ES-I3 (cell line): Measurements from ENCODE around the gene USF2.
"Not testable (repeated sequence)": the region's sequence is repeated elsewhere in the genome, so short reads cannot be mapped to it uniquely, and the experiment has no call there.

Source experiments
- H3K36me3 ChIP-seq: 2 replicates; pipeline ENCODE4 v1.6.1; 2013; ENCODE audit warnings: mild to moderate bottlenecking, low read length, control low read depth, moderate library complexity; ENCODE audit not compliant: insufficient read depth
- H3K4me1 ChIP-seq: 2 replicates; pipeline ENCODE4 v1.6.1; 2013; ENCODE audit warnings: mild to moderate bottlenecking, control low read depth, low read length; ENCODE audit not compliant: insufficient read depth
- H3K9ac ChIP-seq: 2 replicates; pipeline ENCODE4 v1.6.1; 2013; ENCODE audit warnings: low read depth, mild to moderate bottlenecking, low read length, moderate library complexity
- H3K9me3 ChIP-seq: 2 replicates; pipeline ENCODE4 v1.6.1; 2013; ENCODE audit warnings: mild to moderate bottlenecking, low read length, moderate library complexity; ENCODE audit not compliant: control insufficient read depth, insufficient read depth

The USF2 gene

GRCh38 chr19:35279374-35279773, 10.6 kb downstream of the USF2 start:
- no peak overlapping the region for H3K9ac ChIP-seq
- H3K4me1 ChIP-seq = no peaks in the 10 kb centered on the region
- H3K9me3 ChIP-seq = no peaks in the 10 kb centered on the region
- peaks cover 3% of the 10 kb centered on the region; the same call in 1 of the 2 replicates for H3K36me3 ChIP-seq

DNA sequence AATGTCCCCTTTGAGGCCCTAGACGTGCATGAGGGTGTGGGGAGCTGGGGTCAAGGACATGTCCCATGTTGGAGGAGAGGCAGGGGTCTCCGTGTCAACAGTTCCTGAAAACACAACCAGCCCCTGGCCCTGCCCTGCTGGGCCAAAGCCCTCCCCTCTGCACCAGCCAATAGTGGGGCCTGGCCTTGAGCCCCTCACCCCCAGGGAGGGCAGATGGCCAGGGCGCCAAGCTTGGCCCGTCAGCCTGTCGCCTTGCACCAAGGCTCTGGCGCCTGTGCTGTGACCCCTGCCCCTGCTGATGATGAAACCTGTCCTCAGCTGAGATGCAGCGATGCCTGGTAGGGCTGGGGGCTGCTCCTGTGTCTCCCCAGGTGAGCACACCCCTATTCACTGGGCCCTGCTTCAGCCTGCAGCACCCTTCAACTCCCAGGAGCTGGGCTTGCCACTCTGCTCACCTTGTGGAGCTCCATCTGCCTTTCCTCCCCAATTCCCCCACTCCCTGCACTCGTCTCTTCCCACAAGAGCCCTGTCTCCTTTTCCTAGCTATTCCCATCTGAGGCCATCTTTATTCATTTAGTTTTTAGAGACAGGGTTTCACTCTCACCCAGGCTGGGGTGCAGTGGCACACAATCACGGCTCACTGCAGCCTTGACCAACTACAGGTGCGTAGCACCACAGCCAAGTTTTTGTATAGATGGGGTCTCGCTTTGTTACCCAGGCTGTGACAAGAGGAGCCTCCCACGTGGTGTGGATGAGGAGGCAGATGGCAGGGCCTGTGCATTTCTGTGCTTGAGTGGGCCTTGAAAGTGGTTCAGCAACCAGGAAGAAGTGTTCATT, 11.4 kb downstream of the USF2 start:
- Histone ChIP-seq H3K4me1 (no peaks in the 10 kb centered on the region; the same call in 1 of the 2 replicates), H3K9ac (no peak overlapping the region), H3K9me3 (no peaks in the 10 kb centered on the region), H3K36me3 (peaks cover 3% of the 10 kb centered on the region; the same call in 1 of the 2 replicates)

DNA sequence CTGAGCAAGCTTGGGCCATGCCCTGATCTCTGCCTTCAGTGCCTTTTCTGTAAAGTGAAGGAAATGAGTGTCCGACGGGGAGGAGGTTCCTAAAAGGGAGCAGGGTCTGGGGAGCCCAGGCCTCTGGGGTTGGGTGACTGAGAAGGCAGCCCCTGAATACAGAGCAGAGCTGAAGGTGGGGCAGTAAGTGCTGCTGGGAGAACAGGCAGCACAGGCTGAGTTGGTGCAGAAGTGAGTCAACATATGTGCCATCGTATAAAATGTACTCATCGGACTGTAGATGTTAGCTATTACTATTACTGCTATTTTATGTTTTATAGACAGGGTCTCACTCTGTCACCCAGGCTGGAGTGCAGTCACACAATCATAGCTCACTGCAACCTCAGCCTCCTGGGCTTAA, 12.5 kb downstream of the USF2 start:
- no peak overlapping the region for H3K9ac ChIP-seq
- peaks cover 2% of the 10 kb centered on the region; the same call in 1 of the 2 replicates for H3K36me3 ChIP-seq
- no peaks in the 10 kb centered on the region; the same call in 1 of the 2 replicates for H3K4me1 ChIP-seq
- no peaks in the 10 kb centered on the region for H3K9me3 ChIP-seq

- Histone ChIP-seq H3K9me3 (no peaks in the 10 kb centered on the region), H3K36me3 (no peaks in the 10 kb centered on the region), H3K4me1 (no peaks in the 10 kb centered on the region; the same call in 1 of the 2 replicates), H3K9ac (no peak overlapping the region)
Observed at GRCh38 chr19:35284153-35285094, 15.7 kb downstream of the USF2 start.

DNA sequence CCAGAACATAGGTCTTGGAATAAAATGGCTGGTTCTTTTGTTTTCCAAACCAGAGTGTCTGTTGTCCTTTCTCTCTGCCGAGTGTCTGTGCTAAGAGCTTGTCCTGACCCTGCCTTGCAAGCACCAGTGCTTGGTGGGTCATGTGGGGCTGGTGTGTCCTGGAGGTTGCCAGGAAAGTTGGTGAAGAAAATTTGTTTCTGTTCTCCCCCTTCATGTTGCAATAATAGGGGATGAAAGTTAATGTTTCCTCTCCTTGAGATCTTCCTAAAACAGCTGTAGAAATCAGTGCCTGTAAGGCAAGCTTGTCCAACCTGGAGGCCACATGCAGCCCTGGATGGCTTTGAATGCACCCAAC, 16.3 kb downstream of the USF2 start:
- no peaks in the 10 kb centered on the region for H3K36me3 ChIP-seq
- no peaks in the 10 kb centered on the region; the same call in 1 of the 2 replicates for H3K4me1 ChIP-seq
- no peak overlapping the region for H3K9ac ChIP-seq

GRCh38 chr19:35285465-35285864, 16.7 kb downstream of the USF2 start:
- not testable (repeated sequence) for H3K9ac ChIP-seq, H3K4me1 ChIP-seq, H3K9me3 ChIP-seq, H3K36me3 ChIP-seq

More for the DNA sequence above, 16.3 kb downstream of the USF2 start:
- H3K9me3 ChIP-seq = no peaks in the 10 kb centered on the region

- not testable (repeated sequence) for H3K36me3 ChIP-seq, H3K9me3 ChIP-seq, H3K9ac ChIP-seq, H3K4me1 ChIP-seq
Observed at GRCh38 chr19:35286101-35286500, 17.3 kb downstream of the USF2 start.

- Histone ChIP-seq H3K9me3 (no peaks in the 10 kb centered on the region), H3K36me3 (no peaks in the 10 kb centered on the region), H3K4me1 (peaks cover 4% of the 10 kb centered on the region; the same call in 1 of the 2 replicates), H3K9ac (no peak overlapping the region)
Observed at GRCh38 chr19:35287713-35288112, 19.0 kb downstream of the USF2 start.

- Histone ChIP-seq H3K9ac (no peak overlapping the region), H3K4me1 (peaks cover 4% of the 10 kb centered on the region; the same call in 1 of the 2 replicates), H3K36me3 (no peaks in the 10 kb centered on the region), H3K9me3 (no peaks in the 10 kb centered on the region)
Observed at GRCh38 chr19:35288331-35288730, 19.6 kb downstream of the USF2 start.

DNA sequence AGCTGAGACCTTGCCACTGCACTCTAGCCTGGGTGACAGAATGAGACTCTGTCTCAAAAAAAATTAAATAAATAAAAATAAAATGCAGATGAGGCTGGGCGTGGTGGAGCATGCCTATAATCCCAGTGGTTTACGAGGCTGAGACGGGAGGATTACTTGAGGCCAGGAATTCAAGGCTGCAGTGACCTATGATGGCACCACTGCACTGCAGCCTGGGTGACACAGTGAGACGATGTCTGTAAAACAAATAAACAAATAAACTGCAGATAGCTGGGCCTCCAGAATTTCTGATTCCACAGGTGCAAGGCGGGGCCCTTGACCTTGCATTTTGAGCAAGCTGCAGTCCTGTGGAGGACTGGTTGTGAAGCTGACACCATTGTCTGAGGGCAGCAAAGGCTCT, 20.1 kb downstream of the USF2 start:
- peaks cover 4% of the 10 kb centered on the region; the same call in 1 of the 2 replicates for H3K4me1 ChIP-seq
- no peaks in the 10 kb centered on the region for H3K9me3 ChIP-seq
- no peak overlapping the region for H3K9ac ChIP-seq
- H3K36me3 ChIP-seq = no peaks in the 10 kb centered on the region

DNA sequence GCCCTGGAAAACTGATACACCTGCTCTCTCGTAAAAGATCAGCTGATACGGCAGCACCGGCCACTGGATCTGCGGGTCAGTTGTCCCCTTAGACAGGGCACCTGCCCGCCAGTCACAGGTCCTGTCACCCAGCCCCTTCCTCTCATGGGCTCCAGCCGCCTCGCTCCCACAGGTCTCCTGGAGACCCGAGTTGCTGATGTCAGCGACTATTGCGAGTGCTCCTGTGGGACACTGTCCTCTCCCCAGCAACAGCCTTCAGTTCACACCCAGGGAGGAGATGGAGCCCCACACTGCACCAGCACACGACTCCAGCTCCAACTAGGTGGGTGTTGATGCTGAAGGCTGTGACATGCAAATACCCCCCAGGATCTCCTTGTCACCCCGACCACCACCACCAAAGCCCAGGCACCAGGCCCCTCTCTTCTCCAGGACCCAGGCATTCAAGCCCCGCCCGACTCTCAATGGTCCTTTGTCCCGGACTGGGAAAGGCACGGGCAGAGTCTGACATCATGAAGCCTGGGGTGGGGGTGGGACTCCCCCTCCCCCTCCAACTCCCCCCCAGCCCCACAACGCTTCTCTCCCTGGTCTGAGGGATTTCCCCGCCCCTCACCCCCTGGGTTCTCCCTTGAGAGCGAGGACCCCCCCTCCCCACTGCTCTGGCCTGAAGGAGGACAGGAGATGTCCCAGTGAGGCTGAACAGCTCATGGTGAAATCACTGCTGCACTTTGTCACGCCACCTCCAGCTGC, 21.8 kb downstream of the USF2 start:
- Histone ChIP-seq H3K4me1 (peaks cover 10% of the 10 kb centered on the region; the same call in 1 of the 2 replicates), H3K9me3 (no peaks in the 10 kb centered on the region), H3K36me3 (no peaks in the 10 kb centered on the region), H3K9ac (no peak overlapping the region)

DNA sequence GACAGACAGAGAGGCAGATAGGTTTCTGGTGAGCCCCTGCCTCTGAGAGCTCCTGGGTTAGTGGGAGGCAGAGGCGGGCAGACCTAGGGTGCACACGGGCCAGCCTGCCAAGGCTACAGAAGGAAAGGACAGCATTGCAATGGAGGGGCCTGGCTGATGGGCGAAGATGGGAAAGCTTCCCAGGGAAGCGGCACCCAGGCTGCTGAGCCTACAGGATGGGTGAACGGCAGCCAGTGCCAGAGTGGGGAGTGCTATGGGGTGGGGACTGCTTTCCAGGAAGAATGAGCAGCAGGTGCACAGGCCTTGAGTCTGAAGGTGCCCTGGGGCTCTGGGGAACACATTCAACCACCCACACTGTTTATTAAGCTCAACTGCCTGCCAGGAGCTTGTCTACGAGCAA, 22.5 kb downstream of the USF2 start:
- no peak overlapping the region for H3K9ac ChIP-seq
- H3K36me3 ChIP-seq = no peaks in the 10 kb centered on the region
- H3K9me3 ChIP-seq = no peaks in the 10 kb centered on the region
- peaks cover 10% of the 10 kb centered on the region; the same call in 1 of the 2 replicates for H3K4me1 ChIP-seq

DNA sequence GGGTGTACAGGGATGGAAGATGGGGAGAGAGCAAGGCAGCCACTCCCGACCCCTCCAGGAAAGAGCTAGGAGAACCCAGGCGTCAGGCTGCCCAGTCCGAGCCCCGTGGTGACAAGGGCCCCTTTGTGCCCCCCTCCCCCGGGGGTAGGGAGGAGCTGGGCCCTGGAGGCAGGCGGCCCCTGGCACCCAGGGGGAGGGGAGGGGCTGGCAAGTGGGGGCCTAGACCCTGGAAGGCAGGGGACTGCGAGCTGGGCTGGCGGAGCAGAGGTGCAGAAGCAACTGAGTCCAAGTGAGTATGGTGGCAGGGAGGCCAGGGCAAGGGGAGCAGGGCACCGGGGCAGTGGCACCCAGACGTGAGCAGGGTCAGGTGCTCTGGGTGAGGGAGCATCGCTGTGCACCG, 23.2 kb downstream of the USF2 start, which contains the start of gene MAG:
Gene MAG, plus strand, starts transcription at position 246 of the 400 bp plus-strand sequence. CDS start 3,248 bp downstream, outside the sequence.
- Histone ChIP-seq H3K9ac (no peak within 1 kb of the TSS), H3K9me3 (no peaks in the 10 kb centered on the region), H3K4me1 (peaks cover 10% of the 10 kb centered on the region; the same call in 1 of the 2 replicates), H3K36me3 (no peaks in the 10 kb centered on the region)
